ENCODE results near the gene CHRNA5.
"Not testable (repeated sequence)": the region's sequence is repeated elsewhere in the genome, so short reads cannot be mapped to it uniquely, and the experiment has no call there.

The CHRNA5 gene

DNA sequence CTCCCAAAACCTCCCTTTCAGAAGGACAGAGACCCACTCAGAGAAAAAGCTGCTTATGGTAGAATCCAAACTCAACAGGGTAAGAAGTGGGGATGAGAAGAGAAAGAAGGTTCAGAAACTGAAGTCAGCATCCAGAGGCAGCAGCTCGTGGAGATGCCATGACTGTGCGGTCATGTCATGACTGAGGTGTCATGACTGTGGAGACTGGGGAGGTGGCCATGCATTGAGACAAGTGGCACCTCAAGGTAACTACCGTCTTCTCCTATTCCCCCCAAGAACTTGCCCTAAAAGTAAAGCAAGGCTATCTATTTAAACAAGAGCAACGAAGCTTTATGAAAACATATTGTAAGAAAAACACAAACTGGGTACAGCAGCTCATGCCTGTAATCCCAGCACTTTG lies 40.4 kb downstream of the CHRNA5 start:
- Histone ChIP-seq H2AFZ (ENCODE audit: low read length) (no peak overlapping the region), H3K79me2 (ENCODE audit: low read length) (no peaks in the 10 kb centered on the region), H3K27ac (ENCODE audit: low read length) (no peak overlapping the region), H3K9me3 (replicated peaks; ENCODE audit: insufficient read depth, low read length) (no peaks in the 10 kb centered on the region), H3F3A (ENCODE audit: insufficient read depth, low read length) (no peaks in the 10 kb centered on the region), H3K4me3 (ENCODE audit: low read length) (no peak overlapping the region), H3K9ac (ENCODE audit: low read length) (no peak overlapping the region), H3K9me2 (replicated peaks; ENCODE audit: insufficient read depth, low read length) (no peaks in the 10 kb centered on the region), H3K27me3 (replicated peaks; ENCODE audit: insufficient read depth, low read length) (no peaks in the 10 kb centered on the region), H3K4me1 (ENCODE audit: low read length) (no peaks in the 10 kb centered on the region), H3K4me2 (ENCODE audit: low read depth, low read length) (no peak overlapping the region), H3K36me3 (replicated peaks; ENCODE audit: insufficient read depth, low read length) (no peaks in the 10 kb centered on the region), H4K20me1 (ENCODE audit: insufficient read depth, low read length) (no peaks in the 10 kb centered on the region)
- no peak for DNase-seq
- TF ChIP-seq EZH2 (optimal IDR thresholded peaks at IDR 0.05; ENCODE audit: low read depth, low read length), result no peak
- TF ChIP-seq EZH2phosphoT487 (IDR thresholded peaks at IDR 0.05; ENCODE audit: low read length), result no peak
- TF ChIP-seq, protein P1, sequence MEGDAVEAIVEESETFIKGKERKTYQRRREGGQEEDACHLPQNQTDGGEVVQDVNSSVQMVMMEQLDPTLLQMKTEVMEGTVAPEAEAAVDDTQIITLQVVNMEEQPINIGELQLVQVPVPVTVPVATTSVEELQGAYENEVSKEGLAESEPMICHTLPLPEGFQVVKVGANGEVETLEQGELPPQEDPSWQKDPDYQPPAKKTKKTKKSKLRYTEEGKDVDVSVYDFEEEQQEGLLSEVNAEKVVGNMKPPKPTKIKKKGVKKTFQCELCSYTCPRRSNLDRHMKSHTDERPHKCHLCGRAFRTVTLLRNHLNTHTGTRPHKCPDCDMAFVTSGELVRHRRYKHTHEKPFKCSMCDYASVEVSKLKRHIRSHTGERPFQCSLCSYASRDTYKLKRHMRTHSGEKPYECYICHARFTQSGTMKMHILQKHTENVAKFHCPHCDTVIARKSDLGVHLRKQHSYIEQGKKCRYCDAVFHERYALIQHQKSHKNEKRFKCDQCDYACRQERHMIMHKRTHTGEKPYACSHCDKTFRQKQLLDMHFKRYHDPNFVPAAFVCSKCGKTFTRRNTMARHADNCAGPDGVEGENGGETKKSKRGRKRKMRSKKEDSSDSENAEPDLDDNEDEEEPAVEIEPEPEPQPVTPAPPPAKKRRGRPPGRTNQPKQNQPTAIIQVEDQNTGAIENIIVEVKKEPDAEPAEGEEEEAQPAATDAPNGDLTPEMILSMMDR (IDR thresholded peaks at IDR 0.05; ENCODE audit: low read length), result no peak

DNA sequence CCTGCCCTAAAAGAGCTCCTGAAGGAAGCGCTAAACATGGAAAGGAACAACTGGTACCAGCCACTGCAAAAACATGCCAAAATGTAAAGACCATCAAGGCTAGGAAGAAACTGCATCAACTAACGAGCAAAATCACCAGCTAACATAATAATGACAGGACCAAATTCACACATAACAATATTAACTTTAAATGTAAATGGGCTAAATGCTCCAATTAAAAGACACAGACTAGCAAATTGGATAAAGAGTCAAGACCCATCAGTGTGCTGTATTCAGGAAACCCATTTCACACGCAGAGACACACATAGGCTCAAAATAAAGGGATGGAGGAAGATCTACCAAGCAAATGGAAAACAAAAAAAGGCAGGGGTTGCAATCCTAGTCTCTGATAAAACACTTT lies 44.2 kb downstream of the CHRNA5 start:
- H3K27me3 ChIP-seq (replicated peaks; ENCODE audit: insufficient read depth, low read length); H3K9ac ChIP-seq (ENCODE audit: low read length); H3K4me1 ChIP-seq (ENCODE audit: low read length); DNase-seq; H3K36me3 ChIP-seq (replicated peaks; ENCODE audit: insufficient read depth, low read length); H3K79me2 ChIP-seq (ENCODE audit: low read length); H2AFZ ChIP-seq (ENCODE audit: low read length); H3K9me3 ChIP-seq (replicated peaks; ENCODE audit: insufficient read depth, low read length); H4K20me1 ChIP-seq (ENCODE audit: insufficient read depth, low read length); H3K27ac ChIP-seq (ENCODE audit: low read length); H3F3A ChIP-seq (ENCODE audit: insufficient read depth, low read length); H3K9me2 ChIP-seq (replicated peaks; ENCODE audit: insufficient read depth, low read length); H3K4me2 ChIP-seq (ENCODE audit: low read depth, low read length); H3K4me3 ChIP-seq (ENCODE audit: low read length): not testable (repeated sequence)

GRCh38 chr15:78614021-78614420 lies 48.7 kb downstream of the CHRNA5 start:
- Histone ChIP-seq H3F3A (ENCODE audit: insufficient read depth, low read length) (no peaks in the 10 kb centered on the region), H3K27me3 (replicated peaks; ENCODE audit: insufficient read depth, low read length) (peaks cover 2% of the 10 kb centered on the region), H3K9me3 (replicated peaks; ENCODE audit: insufficient read depth, low read length) (no peaks in the 10 kb centered on the region), H3K4me1 (ENCODE audit: low read length) (no peaks in the 10 kb centered on the region), H3K4me3 (ENCODE audit: low read length) (no peak overlapping the region), H3K9ac (ENCODE audit: low read length) (no peak overlapping the region), H3K79me2 (ENCODE audit: low read length) (no peaks in the 10 kb centered on the region), H2AFZ (ENCODE audit: low read length) (no peak overlapping the region), H3K27ac (ENCODE audit: low read length) (no peak overlapping the region), H3K4me2 (ENCODE audit: low read depth, low read length) (no peak overlapping the region), H3K36me3 (replicated peaks; ENCODE audit: insufficient read depth, low read length) (no peaks in the 10 kb centered on the region), H3K9me2 (replicated peaks; ENCODE audit: insufficient read depth, low read length) (no peaks in the 10 kb centered on the region), H4K20me1 (ENCODE audit: insufficient read depth, low read length) (no peaks in the 10 kb centered on the region)
- TF ChIP-seq, protein P1 (IDR thresholded peaks at IDR 0.05; ENCODE audit: low read length), result no peak
- TF ChIP-seq EZH2phosphoT487 (IDR thresholded peaks at IDR 0.05; ENCODE audit: low read length) (no peak), EZH2 (optimal IDR thresholded peaks at IDR 0.05; ENCODE audit: low read depth, low read length) (no peak)
- DNase-seq, result no peak

GRCh38 chr15:78615151-78615589 lies 49.9 kb downstream of the CHRNA5 start:
- Histone ChIP-seq H3K4me1 (ENCODE audit: low read length) (no peaks in the 10 kb centered on the region), H3K9ac (ENCODE audit: low read length) (no peak overlapping the region), H3K79me2 (ENCODE audit: low read length) (no peaks in the 10 kb centered on the region), H3K36me3 (replicated peaks; ENCODE audit: insufficient read depth, low read length) (no peaks in the 10 kb centered on the region), H3K9me3 (replicated peaks; ENCODE audit: insufficient read depth, low read length) (no peaks in the 10 kb centered on the region), H4K20me1 (ENCODE audit: insufficient read depth, low read length) (no peaks in the 10 kb centered on the region), H2AFZ (ENCODE audit: low read length) (no peak overlapping the region), H3K4me3 (ENCODE audit: low read length) (no peak overlapping the region), H3K9me2 (replicated peaks; ENCODE audit: insufficient read depth, low read length) (no peaks in the 10 kb centered on the region), H3F3A (ENCODE audit: insufficient read depth, low read length) (no peaks in the 10 kb centered on the region), H3K27ac (ENCODE audit: low read length) (no peak overlapping the region), H3K4me2 (ENCODE audit: low read depth, low read length) (no peak overlapping the region), H3K27me3 (replicated peaks; ENCODE audit: insufficient read depth, low read length) (peaks cover 14% of the 10 kb centered on the region)
- TF ChIP-seq EZH2phosphoT487 (IDR thresholded peaks at IDR 0.05; ENCODE audit: low read length) (no peak), EZH2 (optimal IDR thresholded peaks at IDR 0.05; ENCODE audit: low read depth, low read length) (no peak)
- TF ChIP-seq, protein P1 (IDR thresholded peaks at IDR 0.05; ENCODE audit: low read length), result no peak
- DNase-seq, result no peak

All from MM.1S (cell line).